ENCODE measurements around the gene KCNRG.
"Not testable (repeated sequence)": the region's sequence is repeated elsewhere in the genome, so short reads cannot be mapped to it uniquely, and the experiment has no call there.

Gene KCNRG

DNA sequence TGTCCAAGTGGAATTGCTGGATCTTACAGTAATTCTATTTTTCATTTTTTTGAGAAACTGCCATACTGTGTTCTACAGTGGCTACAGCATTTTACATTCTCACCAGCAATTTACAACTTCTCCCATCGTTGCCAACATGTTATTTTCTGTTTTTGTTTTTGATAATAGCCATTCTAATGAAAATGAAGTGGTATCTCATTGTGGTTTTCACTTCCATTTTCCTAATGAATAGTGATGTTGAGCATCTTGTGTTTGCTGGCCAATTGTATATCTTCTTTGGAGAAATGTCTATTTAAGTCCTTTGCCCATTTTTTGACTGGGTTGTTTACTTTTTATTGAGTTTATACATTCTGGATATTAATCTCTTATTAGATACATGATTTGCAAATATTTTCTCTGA, 38.6 kb downstream of the KCNRG start:
- TF ChIP-seq, protein P1, sequence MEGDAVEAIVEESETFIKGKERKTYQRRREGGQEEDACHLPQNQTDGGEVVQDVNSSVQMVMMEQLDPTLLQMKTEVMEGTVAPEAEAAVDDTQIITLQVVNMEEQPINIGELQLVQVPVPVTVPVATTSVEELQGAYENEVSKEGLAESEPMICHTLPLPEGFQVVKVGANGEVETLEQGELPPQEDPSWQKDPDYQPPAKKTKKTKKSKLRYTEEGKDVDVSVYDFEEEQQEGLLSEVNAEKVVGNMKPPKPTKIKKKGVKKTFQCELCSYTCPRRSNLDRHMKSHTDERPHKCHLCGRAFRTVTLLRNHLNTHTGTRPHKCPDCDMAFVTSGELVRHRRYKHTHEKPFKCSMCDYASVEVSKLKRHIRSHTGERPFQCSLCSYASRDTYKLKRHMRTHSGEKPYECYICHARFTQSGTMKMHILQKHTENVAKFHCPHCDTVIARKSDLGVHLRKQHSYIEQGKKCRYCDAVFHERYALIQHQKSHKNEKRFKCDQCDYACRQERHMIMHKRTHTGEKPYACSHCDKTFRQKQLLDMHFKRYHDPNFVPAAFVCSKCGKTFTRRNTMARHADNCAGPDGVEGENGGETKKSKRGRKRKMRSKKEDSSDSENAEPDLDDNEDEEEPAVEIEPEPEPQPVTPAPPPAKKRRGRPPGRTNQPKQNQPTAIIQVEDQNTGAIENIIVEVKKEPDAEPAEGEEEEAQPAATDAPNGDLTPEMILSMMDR (IDR thresholded peaks at IDR 0.05; ENCODE audit: low read depth, low read length, poor library complexity, severe bottlenecking): no peak
- no peak for TF ChIP-seq EZH2phosphoT487 (IDR thresholded peaks at IDR 0.05; ENCODE audit: borderline replicate concordance, low read length)
- H3K4me1 ChIP-seq (ENCODE audit: control insufficient read depth, low read length): no peaks in the 10 kb centered on the region
- no peak overlapping the region for H3K27ac ChIP-seq (ENCODE audit: low read depth, low read length)
- no peaks in the 10 kb centered on the region for H3K9me2 ChIP-seq (replicated peaks; ENCODE audit: control insufficient read depth, low read length)
- peaks cover 88% of the 10 kb centered on the region for H3K79me2 ChIP-seq (ENCODE audit: control insufficient read depth, low read length)
- H3K36me3 ChIP-seq (ENCODE audit: control insufficient read depth, low read length): peaks cover 89% of the 10 kb centered on the region
- H3K27me3 ChIP-seq (ENCODE audit: control insufficient read depth, low read length): no peaks in the 10 kb centered on the region
- H3K4me2 ChIP-seq (ENCODE audit: low read length): no peak overlapping the region
- no peaks in the 10 kb centered on the region for H3K9me3 ChIP-seq (ENCODE audit: control insufficient read depth, insufficient read depth, low read length)
- peaks cover 44% of the 10 kb centered on the region for H3F3A ChIP-seq (ENCODE audit: control insufficient read depth, insufficient read depth)
- H3K4me3 ChIP-seq (ENCODE audit: low read length): no peak overlapping the region
- H4K20me1 ChIP-seq (ENCODE audit: control insufficient read depth, insufficient read depth, low read depth, low read length): 0 out of 2 replicates have a peak, but pooled peaks cover 8% of the 10 kb centered on the region

DNA sequence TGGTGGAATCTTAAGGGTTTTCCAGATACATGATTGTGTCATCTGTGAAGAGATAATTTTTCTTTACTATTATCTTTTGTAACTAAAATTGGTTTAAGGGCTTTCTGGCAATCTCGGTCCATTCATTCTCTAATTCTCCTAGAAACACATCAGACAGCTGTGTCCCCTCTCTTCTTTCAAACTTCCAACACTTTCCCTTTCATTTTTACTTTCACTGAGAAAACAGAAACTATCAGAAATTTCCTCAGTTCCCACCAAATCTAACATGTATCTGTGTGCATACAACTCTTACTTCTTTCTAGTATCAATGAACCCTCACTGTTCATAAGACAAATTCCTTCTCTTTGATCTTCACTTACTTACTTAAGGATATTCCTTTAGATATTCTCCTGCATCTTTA, 40.2 kb downstream of the KCNRG start:
- Histone ChIP-seq H3K36me3 (ENCODE audit: control insufficient read depth, low read length) (peaks cover 88% of the 10 kb centered on the region), H3K79me2 (ENCODE audit: control insufficient read depth, low read length) (peaks cover 90% of the 10 kb centered on the region), H3F3A (ENCODE audit: control insufficient read depth, insufficient read depth) (peaks cover 40% of the 10 kb centered on the region), H3K4me2 (ENCODE audit: low read length) (no peak overlapping the region), H4K20me1 (ENCODE audit: control insufficient read depth, insufficient read depth, low read depth, low read length) (0 out of 2 replicates have a peak, but pooled peaks cover 8% of the 10 kb centered on the region), H3K9me3 (ENCODE audit: control insufficient read depth, insufficient read depth, low read length) (no peaks in the 10 kb centered on the region), H3K27ac (ENCODE audit: low read depth, low read length) (no peak overlapping the region), H3K9me2 (replicated peaks; ENCODE audit: control insufficient read depth, low read length) (no peaks in the 10 kb centered on the region), H3K27me3 (ENCODE audit: control insufficient read depth, low read length) (no peaks in the 10 kb centered on the region), H3K4me3 (ENCODE audit: low read length) (no peak overlapping the region), H3K4me1 (ENCODE audit: control insufficient read depth, low read length) (no peaks in the 10 kb centered on the region)
- TF ChIP-seq, protein P1 (IDR thresholded peaks at IDR 0.05; ENCODE audit: low read depth, low read length, poor library complexity, severe bottlenecking): no peak
- TF ChIP-seq EZH2phosphoT487 (IDR thresholded peaks at IDR 0.05; ENCODE audit: borderline replicate concordance, low read length): no peak

- Histone ChIP-seq H3K9me3 (ENCODE audit: control insufficient read depth, insufficient read depth, low read length) (no peaks in the 10 kb centered on the region), H3K36me3 (ENCODE audit: control insufficient read depth, low read length) (peaks cover 83% of the 10 kb centered on the region), H3K4me3 (ENCODE audit: low read length) (no peak overlapping the region), H3K4me1 (ENCODE audit: control insufficient read depth, low read length) (no peaks in the 10 kb centered on the region), H3F3A (ENCODE audit: control insufficient read depth, insufficient read depth) (peaks cover 16% of the 10 kb centered on the region), H3K27me3 (ENCODE audit: control insufficient read depth, low read length) (no peaks in the 10 kb centered on the region), H3K79me2 (ENCODE audit: control insufficient read depth, low read length) (peaks cover 81% of the 10 kb centered on the region), H3K4me2 (ENCODE audit: low read length) (no peak overlapping the region), H3K27ac (ENCODE audit: low read depth, low read length) (no peak overlapping the region), H4K20me1 (ENCODE audit: control insufficient read depth, insufficient read depth, low read depth, low read length) (peaks cover 3% of the 10 kb centered on the region), H3K9me2 (replicated peaks; ENCODE audit: control insufficient read depth, low read length) (no peaks in the 10 kb centered on the region)
- TF ChIP-seq, protein P1 (IDR thresholded peaks at IDR 0.05; ENCODE audit: low read depth, low read length, poor library complexity, severe bottlenecking): no peak
- TF ChIP-seq EZH2phosphoT487 (IDR thresholded peaks at IDR 0.05; ENCODE audit: borderline replicate concordance, low read length): no peak
These were observed 45.5 kb downstream of the KCNRG start for GRCh38 chr13:50060718-50061117.

GRCh38 chr13:50062336-50062735, 47.1 kb downstream of the KCNRG start:
- H3K4me3 ChIP-seq (ENCODE audit: low read length); H3K9me2 ChIP-seq (replicated peaks; ENCODE audit: control insufficient read depth, low read length); H4K20me1 ChIP-seq (ENCODE audit: control insufficient read depth, insufficient read depth, low read depth, low read length); H3K27ac ChIP-seq (ENCODE audit: low read depth, low read length); H3K4me2 ChIP-seq (ENCODE audit: low read length); H3K4me1 ChIP-seq (ENCODE audit: control insufficient read depth, low read length); H3K27me3 ChIP-seq (ENCODE audit: control insufficient read depth, low read length); H3K9me3 ChIP-seq (ENCODE audit: control insufficient read depth, insufficient read depth, low read length): not testable (repeated sequence)
- peaks cover 85% of the 10 kb centered on the region for H3K79me2 ChIP-seq (ENCODE audit: control insufficient read depth, low read length)
- H3F3A ChIP-seq (ENCODE audit: control insufficient read depth, insufficient read depth): peaks cover 14% of the 10 kb centered on the region
- peaks cover 86% of the 10 kb centered on the region for H3K36me3 ChIP-seq (ENCODE audit: control insufficient read depth, low read length)
